ENCODE results near the gene PTPRC.
A peak's percentile ranks its signal among the peaks of the same experiment; 100 is the strongest.

Gene PTPRC

DNA sequence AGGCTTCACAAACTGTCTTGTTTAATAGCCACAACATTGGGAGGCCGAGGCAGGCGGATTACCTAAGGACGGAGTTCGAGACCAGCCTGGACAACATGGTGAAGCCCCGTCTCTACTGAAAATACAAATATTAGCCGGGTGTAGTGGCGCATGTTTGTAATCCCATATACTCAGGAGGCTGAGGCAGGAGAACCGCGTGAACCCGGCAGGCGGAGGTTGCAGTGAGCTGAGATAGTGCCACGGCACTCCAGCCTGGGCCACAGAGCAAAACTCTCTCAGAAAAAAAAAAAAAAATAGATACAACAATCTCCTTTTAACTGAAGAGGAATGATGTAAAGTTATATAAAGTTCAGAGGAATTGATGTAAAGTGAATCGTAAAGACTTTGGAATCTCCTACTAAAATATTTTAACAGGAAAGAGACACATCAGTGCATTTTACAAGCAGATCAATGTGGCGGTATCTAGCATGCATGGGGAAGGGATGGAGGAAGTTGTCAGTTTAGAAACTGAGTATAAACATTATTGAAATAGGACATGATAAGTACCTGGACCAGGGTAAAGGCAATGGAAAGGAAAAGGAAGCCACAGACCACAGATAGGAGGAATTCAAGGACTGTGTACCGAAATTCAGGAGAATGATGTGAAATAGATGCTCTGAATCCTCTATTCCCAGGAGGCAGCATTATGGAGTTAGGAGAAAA is 41.5 kb downstream of the PTPRC start:
- DNase-seq (ENCODE audit: insufficient read length), result no peak
- no peak for TF ChIP-seq POLR2A (IDR thresholded peaks at IDR 0.05; ENCODE audit: low read depth, low read length)
- TF ChIP-seq TAF1 (IDR thresholded peaks at IDR 0.05; ENCODE audit: borderline replicate concordance, low read depth, low read length), result no peak
- no peak for TF ChIP-seq POLR2AphosphoS5 (IDR thresholded peaks at IDR 0.05; ENCODE audit: low read depth, low read length)
- no peak for FAIRE-seq

DNA sequence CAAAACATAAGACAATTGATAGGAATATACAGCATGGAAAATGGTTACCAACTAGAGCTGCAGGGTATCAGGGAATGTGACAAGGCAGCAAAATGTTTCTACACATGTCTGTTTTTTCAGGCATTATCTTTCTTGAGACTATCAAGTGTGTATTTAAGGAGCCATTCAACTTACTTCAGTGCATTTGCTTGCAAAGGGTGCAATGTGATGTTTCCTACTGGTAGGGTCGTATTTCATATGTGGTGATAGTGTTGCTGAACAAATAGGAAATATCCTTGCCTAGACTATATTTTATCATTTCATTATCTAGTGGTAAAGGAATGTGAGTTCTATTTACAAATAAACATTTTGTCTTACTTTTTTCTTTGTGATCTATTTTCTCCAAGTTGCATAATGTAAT is 42.4 kb downstream of the PTPRC start:
- no peak for TF ChIP-seq POLR2AphosphoS5 (IDR thresholded peaks at IDR 0.05; ENCODE audit: low read depth, low read length)
- no peak for TF ChIP-seq POLR2A (IDR thresholded peaks at IDR 0.05; ENCODE audit: low read depth, low read length)
- TF ChIP-seq TAF1 (IDR thresholded peaks at IDR 0.05; ENCODE audit: borderline replicate concordance, low read depth, low read length), result no peak
- peak; percentile 66 for FAIRE-seq
- no peak for DNase-seq (ENCODE audit: insufficient read length)

DNA sequence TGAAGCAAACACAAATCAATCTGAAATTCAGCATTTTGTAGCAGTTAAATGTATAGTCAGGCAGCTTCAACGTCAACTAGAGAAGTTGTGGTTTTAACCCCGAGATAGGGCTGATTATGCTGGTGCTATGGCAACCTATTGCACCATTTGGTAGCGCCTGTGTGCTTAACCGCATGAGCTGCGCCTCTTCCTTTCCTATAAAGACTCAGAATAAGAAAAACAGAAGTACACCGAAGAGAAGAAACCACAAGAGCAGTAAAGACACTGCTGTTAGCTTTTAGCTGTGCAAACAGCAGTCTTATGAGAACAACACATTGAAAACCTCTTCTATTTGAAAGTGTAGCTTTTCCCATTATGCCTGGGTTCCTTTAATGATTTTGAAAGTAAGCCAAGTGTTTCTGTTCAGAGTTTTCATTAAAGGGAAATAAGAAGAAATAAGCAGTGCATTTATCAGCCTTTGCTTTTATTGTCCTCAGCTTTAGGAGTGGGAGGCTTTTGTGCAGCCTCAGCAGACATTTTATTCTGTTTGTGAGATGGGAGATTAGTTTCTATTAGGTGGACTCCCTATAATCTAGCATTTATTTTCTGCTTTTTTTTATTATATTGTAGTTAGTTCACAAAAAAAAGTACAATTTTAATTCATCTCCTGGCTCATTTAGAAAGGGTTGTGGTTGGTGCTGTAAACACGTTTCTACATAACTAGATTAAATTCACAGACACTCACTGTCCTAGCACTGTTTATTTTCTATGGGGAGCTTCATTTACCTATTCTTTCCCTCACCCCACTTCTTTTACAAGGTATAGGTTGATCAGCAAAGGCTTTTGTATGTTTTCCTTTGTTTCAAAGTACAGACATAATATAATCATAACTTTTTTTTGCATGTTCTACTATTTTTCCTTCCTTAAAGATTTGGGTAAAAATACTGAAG is 43.3 kb downstream of the PTPRC start:
- TF ChIP-seq TAF1 (IDR thresholded peaks at IDR 0.05; ENCODE audit: borderline replicate concordance, low read depth, low read length) (no peak), POLR2A (IDR thresholded peaks at IDR 0.05; ENCODE audit: low read depth, low read length) (peak; percentile 65), POLR2AphosphoS5 (IDR thresholded peaks at IDR 0.05; ENCODE audit: low read depth, low read length) (peak; percentile 69)
- FAIRE-seq (peak; percentile 98), DNase-seq (ENCODE audit: insufficient read length) (no peak)

DNA sequence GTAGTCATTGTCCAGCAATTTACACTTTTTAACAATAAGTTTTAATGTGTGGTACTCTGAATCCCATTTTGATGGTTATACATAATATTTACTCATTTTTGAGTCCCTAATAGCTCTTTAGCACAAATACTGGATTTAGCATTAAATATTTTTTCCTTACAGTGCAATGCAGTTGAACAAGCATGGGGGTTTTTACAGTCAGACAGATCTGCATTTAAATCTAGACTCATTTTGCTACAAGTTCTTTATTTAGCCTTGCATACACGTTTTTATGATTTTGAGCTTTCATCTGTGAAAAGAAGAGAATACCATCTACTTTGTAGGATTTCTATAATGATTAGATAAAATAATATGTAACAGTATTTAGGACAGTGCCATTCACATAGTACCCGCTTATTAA is 44.0 kb downstream of the PTPRC start:
- no peak for TF ChIP-seq POLR2A (IDR thresholded peaks at IDR 0.05; ENCODE audit: low read depth, low read length)
- TF ChIP-seq TAF1 (IDR thresholded peaks at IDR 0.05; ENCODE audit: borderline replicate concordance, low read depth, low read length), result no peak
- no peak for TF ChIP-seq POLR2AphosphoS5 (IDR thresholded peaks at IDR 0.05; ENCODE audit: low read depth, low read length)
- DNase-seq (ENCODE audit: insufficient read length) (no peak), FAIRE-seq (no peak)

DNA sequence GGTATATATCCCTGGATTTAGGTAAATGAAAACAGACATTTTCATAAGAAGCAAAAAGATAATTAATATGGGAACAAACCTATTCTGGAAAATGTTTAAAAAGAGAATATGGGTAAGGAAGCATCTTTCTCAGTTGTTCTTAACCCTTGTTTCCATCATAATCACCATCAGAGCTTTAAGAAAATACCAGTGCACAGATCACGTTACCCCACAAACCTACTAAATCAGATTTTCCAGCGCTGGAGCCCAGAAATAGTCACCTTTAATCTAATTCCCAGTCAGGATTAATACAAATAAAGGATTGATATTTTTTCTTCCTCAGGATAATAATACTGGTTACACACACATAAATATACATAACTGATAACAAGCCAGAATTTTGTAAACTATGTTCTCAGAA is 44.6 kb downstream of the PTPRC start:
- TF ChIP-seq TAF1 (IDR thresholded peaks at IDR 0.05; ENCODE audit: borderline replicate concordance, low read depth, low read length) (no peak), POLR2AphosphoS5 (IDR thresholded peaks at IDR 0.05; ENCODE audit: low read depth, low read length) (no peak), POLR2A (IDR thresholded peaks at IDR 0.05; ENCODE audit: low read depth, low read length) (no peak)
- DNase-seq (ENCODE audit: insufficient read length) (no peak), FAIRE-seq (no peak)

DNA sequence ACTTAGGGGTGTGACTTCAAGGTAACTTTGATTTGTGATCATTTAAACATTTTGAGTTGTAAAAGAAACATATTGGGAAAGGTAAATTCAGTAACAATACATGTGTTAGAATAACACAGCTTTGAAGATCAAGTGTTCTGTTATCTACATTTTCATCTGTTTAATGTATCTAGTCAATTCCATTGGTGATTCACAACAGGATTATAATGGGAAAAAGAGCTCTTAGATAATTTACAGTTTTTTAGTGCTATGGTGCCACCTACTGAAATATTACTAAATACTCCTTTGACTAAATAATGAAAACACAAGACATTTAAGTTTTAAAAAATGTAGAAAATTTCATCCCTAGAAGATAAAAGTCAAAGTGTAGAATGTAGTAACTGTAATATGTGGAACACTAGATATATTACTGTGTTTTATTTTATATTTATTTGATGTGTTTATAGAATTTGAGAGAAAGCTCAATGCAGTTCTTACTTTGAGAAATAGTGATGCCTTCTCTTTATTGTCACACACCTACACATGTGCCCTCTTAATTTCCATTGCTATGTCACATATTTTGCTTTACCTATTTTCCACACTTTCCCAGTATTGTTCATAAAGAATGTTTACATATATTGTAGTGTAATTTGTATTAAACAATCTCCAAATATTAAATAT is 47.4 kb downstream of the PTPRC start:
- TF ChIP-seq TAF1 (IDR thresholded peaks at IDR 0.05; ENCODE audit: borderline replicate concordance, low read depth, low read length) (no peak), POLR2AphosphoS5 (IDR thresholded peaks at IDR 0.05; ENCODE audit: low read depth, low read length) (no peak)
- FAIRE-seq (no peak), DNase-seq (ENCODE audit: insufficient read length) (no peak)

DNA sequence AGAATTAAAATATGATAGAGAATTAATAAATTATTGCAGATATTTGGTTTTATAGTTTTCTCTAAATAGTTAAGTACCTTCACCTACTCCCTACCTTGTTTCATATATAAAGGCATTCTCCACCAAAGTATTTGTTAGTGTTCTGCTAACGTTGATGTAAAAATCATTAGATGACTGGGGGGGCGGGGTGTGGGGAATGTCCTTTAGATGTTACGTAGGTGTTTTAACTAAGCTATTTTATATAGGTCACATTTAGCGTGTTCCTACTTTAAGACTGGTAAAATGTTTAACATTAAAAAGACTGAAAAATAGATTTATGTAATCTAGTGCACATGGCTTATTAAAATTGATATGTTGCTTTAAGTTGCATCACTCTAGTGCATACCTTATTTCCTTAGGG is 48.6 kb downstream of the PTPRC start:
- TF ChIP-seq POLR2A (IDR thresholded peaks at IDR 0.05; ENCODE audit: low read depth, low read length) (no peak), TAF1 (IDR thresholded peaks at IDR 0.05; ENCODE audit: borderline replicate concordance, low read depth, low read length) (no peak), POLR2AphosphoS5 (IDR thresholded peaks at IDR 0.05; ENCODE audit: low read depth, low read length) (no peak)
- FAIRE-seq, result no peak
- DNase-seq (ENCODE audit: insufficient read length), result no peak

DNA sequence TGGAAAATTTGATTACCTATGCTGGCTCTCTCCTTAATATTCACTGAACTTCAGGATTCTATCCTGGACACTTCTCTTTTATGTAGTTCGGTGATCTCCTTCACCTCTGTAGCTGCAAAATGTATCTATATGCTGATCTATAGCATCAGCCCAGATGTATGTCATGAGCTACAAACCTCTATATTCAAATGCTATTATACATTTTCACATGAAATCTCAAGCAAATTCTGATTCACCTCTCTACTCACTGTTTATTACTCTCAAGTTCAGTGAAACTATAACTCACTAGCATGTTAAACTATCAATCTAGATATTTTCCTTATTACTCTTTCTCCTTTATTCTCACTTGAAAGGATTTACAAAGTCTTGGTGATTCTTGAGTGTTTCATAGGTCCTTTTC is 52.2 kb downstream of the PTPRC start:
- TF ChIP-seq POLR2AphosphoS5 (IDR thresholded peaks at IDR 0.05; ENCODE audit: low read depth, low read length) (no peak), POLR2A (IDR thresholded peaks at IDR 0.05; ENCODE audit: low read depth, low read length) (no peak), TAF1 (IDR thresholded peaks at IDR 0.05; ENCODE audit: borderline replicate concordance, low read depth, low read length) (no peak)
- FAIRE-seq, result no peak

DNA sequence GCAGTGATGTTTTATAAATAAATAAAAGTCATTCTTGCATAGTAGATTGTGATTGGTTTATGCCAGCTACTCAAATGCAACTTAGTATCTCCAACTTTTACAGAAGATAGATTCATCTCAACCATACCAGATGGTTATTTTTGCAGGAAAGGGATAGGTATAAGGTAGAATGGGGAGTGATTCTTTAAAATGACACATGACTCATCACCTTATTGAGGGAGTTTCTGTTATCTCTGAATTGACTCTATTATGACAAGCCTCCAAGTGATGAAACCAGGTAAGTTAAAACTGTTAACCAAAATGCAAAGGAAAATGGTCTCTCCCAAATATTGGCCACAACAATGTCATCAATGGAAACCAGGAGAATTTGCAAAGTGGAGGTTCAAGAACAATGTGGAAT is 54.5 kb downstream of the PTPRC start:
- DNase-seq (ENCODE audit: insufficient read length) (no peak), FAIRE-seq (no peak)
- TF ChIP-seq POLR2A (IDR thresholded peaks at IDR 0.05; ENCODE audit: low read depth, low read length), result no peak
- no peak for TF ChIP-seq TAF1 (IDR thresholded peaks at IDR 0.05; ENCODE audit: borderline replicate concordance, low read depth, low read length)
- TF ChIP-seq POLR2AphosphoS5 (IDR thresholded peaks at IDR 0.05; ENCODE audit: low read depth, low read length), result no peak

More for the DNA sequence above, 52.2 kb downstream of the PTPRC start:
- no peak for DNase-seq (ENCODE audit: insufficient read length)

DNA sequence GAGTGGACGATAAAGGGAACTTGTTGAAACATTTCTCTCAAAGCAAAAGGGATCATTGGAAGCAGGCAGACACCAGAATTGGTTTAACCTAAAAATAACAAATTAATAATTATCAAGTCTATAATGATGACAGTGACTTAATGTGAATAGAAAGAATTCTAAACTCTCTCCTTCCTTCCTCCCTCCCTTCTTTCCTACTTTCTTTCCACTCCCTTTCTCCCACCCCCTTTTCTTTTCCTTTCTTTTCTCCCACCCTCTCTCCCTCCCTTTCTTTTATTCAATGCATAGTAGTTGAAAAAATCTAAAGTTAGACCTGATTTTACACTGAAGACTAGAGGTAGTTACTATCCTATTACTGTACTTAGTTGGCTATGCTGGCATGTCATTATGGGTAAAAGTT is 55.7 kb downstream of the PTPRC start:
- FAIRE-seq (no peak), DNase-seq (ENCODE audit: insufficient read length) (no peak)
- TF ChIP-seq POLR2AphosphoS5 (IDR thresholded peaks at IDR 0.05; ENCODE audit: low read depth, low read length) (no peak), POLR2A (IDR thresholded peaks at IDR 0.05; ENCODE audit: low read depth, low read length) (no peak), TAF1 (IDR thresholded peaks at IDR 0.05; ENCODE audit: borderline replicate concordance, low read depth, low read length) (no peak)

DNA sequence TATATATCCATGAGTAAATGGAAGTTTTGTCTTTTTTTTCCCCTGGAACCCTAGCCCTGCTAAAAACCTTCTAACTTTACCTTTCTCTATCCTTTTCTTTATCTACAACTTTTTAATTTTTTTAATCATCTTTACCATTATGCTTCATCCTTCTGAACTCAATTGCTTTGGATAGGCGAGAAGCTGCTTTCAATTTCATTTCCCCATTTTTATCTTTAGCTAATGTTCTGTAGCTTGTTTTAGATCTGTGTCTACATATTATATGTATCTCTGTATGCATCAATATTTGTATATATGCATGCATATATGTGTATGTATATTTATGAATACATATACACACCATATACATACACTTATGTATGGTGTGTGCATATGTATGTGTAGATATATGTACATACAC is 57.4 kb downstream of the PTPRC start:
- DNase-seq (ENCODE audit: insufficient read length) (no peak), FAIRE-seq (no peak)
- TF ChIP-seq POLR2AphosphoS5 (IDR thresholded peaks at IDR 0.05; ENCODE audit: low read depth, low read length), result no peak
- no peak for TF ChIP-seq TAF1 (IDR thresholded peaks at IDR 0.05; ENCODE audit: borderline replicate concordance, low read depth, low read length)
- TF ChIP-seq POLR2A (IDR thresholded peaks at IDR 0.05; ENCODE audit: low read depth, low read length), result no peak

Data from GM12892 (cell line).